HG02852 (cell line): ENCODE measurements around the gene LAMA2.

Experiments used
- ATAC-seq: cut with Tn5 transposase; IDR thresholded peaks from one replicate; pipeline ENCODE4 v1.9.1; 2021; ENCODE audit warnings: mild to moderate bottlenecking, moderate library complexity; ENCODE audit not compliant: unreplicated experiment

The LAMA2 gene

GRCh38 chr6:129500958-129501739 lies 618.2 kb downstream of the LAMA2 start:
- no peak for ATAC-seq

- no peak for ATAC-seq
These were observed 619.1 kb downstream of the LAMA2 start for GRCh38 chr6:129501740-129502660.

- no peak for ATAC-seq
These were observed 621.5 kb downstream of the LAMA2 start for GRCh38 chr6:129504456-129504855.

- no peak for ATAC-seq
These were observed 624.3 kb downstream of the LAMA2 start for GRCh38 chr6:129507059-129507807.

GRCh38 chr6:129507846-129508245 lies 624.9 kb downstream of the LAMA2 start:
- no peak for ATAC-seq

- no peak for ATAC-seq
These were observed 625.7 kb downstream of the LAMA2 start for GRCh38 chr6:129508477-129509145.

- ATAC-seq, result no peak
These were observed 628.0 kb downstream of the LAMA2 start for GRCh38 chr6:129510950-129511349.

- no peak for ATAC-seq
These were observed 630.5 kb downstream of the LAMA2 start for GRCh38 chr6:129513471-129513870.

GRCh38 chr6:129515004-129515403 lies 632.1 kb downstream of the LAMA2 start:
- no peak for ATAC-seq

- ATAC-seq, result no peak
These were observed 633.1 kb downstream of the LAMA2 start for GRCh38 chr6:129516005-129516404.

- no peak for ATAC-seq
These were observed 633.8 kb downstream of the LAMA2 start for GRCh38 chr6:129516787-129517186.

- no peak for ATAC-seq
These were observed 634.4 kb downstream of the LAMA2 start for GRCh38 chr6:129517288-129517687.

- no peak for ATAC-seq
These were observed 636.8 kb downstream of the LAMA2 start for GRCh38 chr6:129519750-129520149.

- no peak for ATAC-seq
These were observed 639.0 kb downstream of the LAMA2 start for GRCh38 chr6:129521946-129522345.

- ATAC-seq, result no peak
These were observed 640.9 kb downstream of the LAMA2 start for GRCh38 chr6:129523816-129524215.

- no peak for ATAC-seq
These were observed 642.1 kb downstream of the LAMA2 start for GRCh38 chr6:129525055-129525454.

GRCh38 chr6:129534926-129535325 lies 652.0 kb downstream of the LAMA2 start:
- no peak for ATAC-seq

- ATAC-seq, result no peak
These were observed 653.3 kb downstream of the LAMA2 start for GRCh38 chr6:129536271-129536670.

GRCh38 chr6:129539032-129539431 lies 656.1 kb downstream of the LAMA2 start:
- no peak for ATAC-seq

- no peak for ATAC-seq
These were observed 659.8 kb downstream of the LAMA2 start for GRCh38 chr6:129542705-129543104.

- no peak for ATAC-seq
These were observed 661.0 kb downstream of the LAMA2 start for GRCh38 chr6:129543981-129544380.
